Measurements from ENCODE around the gene SPNS2. TPM values are rescaled to one million over a fixed set of nuclear protein-coding genes. Genes with fewer than 3 reads are reported as not detected.
"Not testable (repeated sequence)": the region's sequence is repeated elsewhere in the genome, so short reads cannot be mapped to it uniquely, and the experiment has no call there.

The SPNS2 gene
- total and polyA plus RNA-seq, 9 donors = 0.48 to 12.7 (median 4.2) TPM

DNA sequence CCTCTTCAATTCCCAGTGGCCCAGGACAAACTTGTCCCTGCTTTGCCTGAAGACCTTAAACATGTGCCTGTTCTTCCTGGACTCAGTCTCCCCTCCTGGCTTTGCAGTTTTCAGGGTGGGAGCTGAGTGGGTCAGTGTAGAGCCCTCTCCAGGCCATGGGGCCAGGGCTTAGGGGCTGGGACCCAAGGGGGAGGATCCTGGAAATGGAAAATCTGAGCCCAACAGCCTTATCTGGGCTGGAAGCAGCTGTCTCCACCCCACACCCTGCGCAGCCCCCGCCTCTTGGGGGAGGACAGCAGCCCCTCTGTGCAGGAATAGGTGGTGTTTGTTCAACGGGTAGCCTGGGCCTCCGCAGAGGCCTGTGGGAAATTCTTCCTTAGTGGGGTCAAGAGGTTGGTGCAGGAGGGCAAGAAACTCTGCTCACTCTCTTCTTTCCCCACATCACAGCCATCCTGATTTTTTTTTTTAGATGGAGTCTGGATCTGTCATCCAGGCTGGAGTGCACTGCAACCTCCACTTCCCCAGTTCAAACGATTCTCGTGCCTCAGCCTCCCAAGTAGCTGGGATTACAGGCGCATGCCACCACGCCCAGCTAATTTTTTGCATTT lies 78.8 kb downstream of the SPNS2 start:
- H3K9me3 ChIP-seq = no peaks in the 10 kb centered on the region
- H3K4me1 ChIP-seq (ENCODE audit: insufficient read depth) = no peaks in the 10 kb centered on the region
- intact Hi-C loops (cut with DNase I) = loop anchor here in 1 of 4 donors (5.0 kb wide), 1 partner anchor 35 kb away; no protein-coding TSS in a partner anchor
- peak in 1 of 5 donors; percentile 15 for DNase-seq
- TF ChIP-seq, protein P1, sequence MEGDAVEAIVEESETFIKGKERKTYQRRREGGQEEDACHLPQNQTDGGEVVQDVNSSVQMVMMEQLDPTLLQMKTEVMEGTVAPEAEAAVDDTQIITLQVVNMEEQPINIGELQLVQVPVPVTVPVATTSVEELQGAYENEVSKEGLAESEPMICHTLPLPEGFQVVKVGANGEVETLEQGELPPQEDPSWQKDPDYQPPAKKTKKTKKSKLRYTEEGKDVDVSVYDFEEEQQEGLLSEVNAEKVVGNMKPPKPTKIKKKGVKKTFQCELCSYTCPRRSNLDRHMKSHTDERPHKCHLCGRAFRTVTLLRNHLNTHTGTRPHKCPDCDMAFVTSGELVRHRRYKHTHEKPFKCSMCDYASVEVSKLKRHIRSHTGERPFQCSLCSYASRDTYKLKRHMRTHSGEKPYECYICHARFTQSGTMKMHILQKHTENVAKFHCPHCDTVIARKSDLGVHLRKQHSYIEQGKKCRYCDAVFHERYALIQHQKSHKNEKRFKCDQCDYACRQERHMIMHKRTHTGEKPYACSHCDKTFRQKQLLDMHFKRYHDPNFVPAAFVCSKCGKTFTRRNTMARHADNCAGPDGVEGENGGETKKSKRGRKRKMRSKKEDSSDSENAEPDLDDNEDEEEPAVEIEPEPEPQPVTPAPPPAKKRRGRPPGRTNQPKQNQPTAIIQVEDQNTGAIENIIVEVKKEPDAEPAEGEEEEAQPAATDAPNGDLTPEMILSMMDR (IDR thresholded peaks at IDR 0.05) = no peak
- TF ChIP-seq EP300 (IDR thresholded peaks at IDR 0.05) = no peak
- TF ChIP-seq POLR2A (IDR thresholded peaks at IDR 0.05) = no peak
- no peaks in the 10 kb centered on the region for H3K27me3 ChIP-seq
- WGBS, 3 donors = 64 to 75% (median 67%) methylated on average over 8 of the region's 8 CpGs
- H3K36me3 ChIP-seq = no peaks in the 10 kb centered on the region
- H3K27ac ChIP-seq = no peak overlapping the region
- no peak overlapping the region for H3K4me3 ChIP-seq

DNA sequence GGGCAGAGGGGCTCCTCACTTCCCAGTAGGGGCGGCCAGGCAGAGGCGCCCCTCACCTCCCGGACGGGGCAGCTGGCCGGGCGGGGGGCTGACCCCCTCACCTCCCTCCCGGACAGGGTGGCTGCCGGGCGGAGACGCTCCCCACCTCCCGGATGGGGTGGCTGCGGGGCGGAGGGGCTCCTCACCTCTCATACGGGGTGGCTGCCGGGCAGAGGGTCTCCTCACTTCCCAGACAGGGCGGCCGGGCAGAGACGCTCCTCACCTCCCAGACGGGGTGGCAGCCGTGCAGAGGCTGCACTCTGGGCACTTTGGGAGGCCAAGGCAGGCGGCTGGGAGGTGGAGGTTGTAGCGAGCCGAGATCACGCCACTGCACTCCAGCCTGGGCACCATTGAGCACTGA lies 79.7 kb downstream of the SPNS2 start:
- DNase-seq = peak in 1 of 5 donors; percentile 17
- 94 to 97% (median 95%) methylated on average over 5 to 24 of the region's 24 CpGs for WGBS, 3 donors
- not testable (repeated sequence) for H3K4me3 ChIP-seq; H3K27me3 ChIP-seq; H3K36me3 ChIP-seq; H3K27ac ChIP-seq; H3K9me3 ChIP-seq; H3K4me1 ChIP-seq (ENCODE audit: insufficient read depth)
- intact Hi-C loops (cut with DNase I) = loop anchor here in 1 of 4 donors (5.0 kb wide), 1 partner anchor 34 kb away; no protein-coding TSS in a partner anchor

DNA sequence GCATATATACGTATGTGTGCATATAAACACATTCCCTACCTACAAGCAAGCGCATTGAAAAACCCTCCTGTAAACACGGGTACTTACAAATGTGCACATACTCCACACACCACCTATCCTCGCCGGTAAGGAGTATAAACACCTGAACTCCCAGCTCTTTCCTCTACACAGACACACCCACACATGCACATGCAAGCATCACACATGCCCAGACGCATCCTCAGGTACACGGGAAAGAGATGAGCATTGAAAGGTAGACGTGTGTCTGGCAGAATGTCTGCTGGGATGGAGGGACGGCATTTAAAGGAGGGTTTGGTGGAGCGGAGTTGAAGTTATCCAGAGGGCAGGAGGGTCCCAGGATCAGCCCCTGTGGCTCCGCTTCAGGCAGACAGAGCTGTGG lies 81.0 kb downstream of the SPNS2 start:
- no peak for DNase-seq
- H3K4me3 ChIP-seq = no peak overlapping the region
- intact Hi-C loops (cut with DNase I) = loop anchor here in 1 of 4 donors (5.0 kb wide), 1 partner anchor 33 kb away; no protein-coding TSS in a partner anchor
- no peaks in the 10 kb centered on the region for H3K27me3 ChIP-seq
- TF ChIP-seq POLR2A (IDR thresholded peaks at IDR 0.05) = no peak
- no peaks in the 10 kb centered on the region for H3K9me3 ChIP-seq
- WGBS, 3 donors = 77 to 90% (median 79%) methylated on average over 11 of the region's 11 CpGs
- no peaks in the 10 kb centered on the region for H3K36me3 ChIP-seq
- H3K4me1 ChIP-seq (ENCODE audit: insufficient read depth) = peaks cover 4% of the 10 kb centered on the region
- H3K27ac ChIP-seq = no peak overlapping the region

GRCh38 chr17:4580291-4580690 lies 81.6 kb downstream of the SPNS2 start:
- H3K4me3 ChIP-seq = no peak overlapping the region
- no peak overlapping the region for H3K27ac ChIP-seq
- intact Hi-C loops (cut with DNase I) = no loop called here
- H3K9me3 ChIP-seq = no peaks in the 10 kb centered on the region
- H3K36me3 ChIP-seq = no peaks in the 10 kb centered on the region
- H3K4me1 ChIP-seq (ENCODE audit: insufficient read depth) = peaks cover 5% of the 10 kb centered on the region
- WGBS, 3 donors = 47 to 58% (median 49%) methylated on average over 7 of the region's 7 CpGs
- no peaks in the 10 kb centered on the region for H3K27me3 ChIP-seq
- DNase-seq = peak in 1 of 5 donors; percentile 11
- TF ChIP-seq, protein P1 (IDR thresholded peaks at IDR 0.05) = no peak

DNA sequence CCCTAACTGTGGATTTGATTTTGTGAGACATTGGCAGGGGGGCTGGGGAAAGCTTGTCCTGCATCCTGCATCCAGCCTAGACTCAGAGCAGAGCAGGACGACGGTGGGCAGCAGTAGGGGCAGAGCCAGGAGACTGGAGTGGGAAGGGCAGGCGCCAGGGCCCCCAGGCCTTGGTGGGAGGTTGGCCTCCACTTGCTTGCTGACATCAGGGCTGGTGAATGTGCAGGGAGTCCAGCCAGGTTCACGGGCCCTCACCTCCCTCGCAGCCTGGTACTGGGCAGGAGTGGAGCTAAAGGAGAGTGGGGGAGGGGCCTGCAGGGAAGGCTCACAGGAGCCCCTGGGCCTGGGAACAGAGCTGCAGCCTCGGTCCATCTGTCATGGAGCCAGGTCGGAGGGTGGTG lies 83.4 kb downstream of the SPNS2 start:
- Histone ChIP-seq H3K9me3 (no peaks in the 10 kb centered on the region), H3K36me3 (no peaks in the 10 kb centered on the region), H3K4me1 (ENCODE audit: insufficient read depth) (peaks cover 5% of the 10 kb centered on the region), H3K27me3 (no peaks in the 10 kb centered on the region), H3K4me3 (no peak overlapping the region), H3K27ac (no peak overlapping the region)
- no peak for TF ChIP-seq POLR2A (IDR thresholded peaks at IDR 0.05)
- no peak for TF ChIP-seq EP300 (IDR thresholded peaks at IDR 0.05)
- TF ChIP-seq, protein P1 (IDR thresholded peaks at IDR 0.05) = no peak
- DNase-seq = peak in 2 of 5 donors; percentile 22 to 40
- intact Hi-C loops (cut with DNase I) = no loop called here
- WGBS, 3 donors = 43 to 52% (median 46%) methylated on average over 7 of the region's 7 CpGs
